Lower lobe of right lung (tissue), 2 donors: ENCODE measurements around the gene PTN. TPM values are rescaled to one million over a fixed set of nuclear protein-coding genes. Genes with fewer than 3 reads are reported as not detected.

Experiments
- ATAC-seq, 2 donors: fragments of 200-7000 bp; cut with Tn5 transposase; one replicate each; pipeline ENCODE4 v1.9.1; 2020 to 2022; ENCODE audit warnings: mild to moderate bottlenecking in 2 of 2, moderate library complexity in 2 of 2
- DNase-seq: peaks from one replicate; pipeline ENCODE4 v3.0.0-alpha.2; 2020
- H3K27ac ChIP-seq: fragments of 200-600 bp; one replicate; pipeline ENCODE4 v1.8.0; 2022
- H3K27me3 ChIP-seq: fragments of 200-600 bp; one replicate; pipeline ENCODE4 v1.8.0; 2022; ENCODE audit warnings: low read depth
- H3K36me3 ChIP-seq: fragments of 200-600 bp; one replicate; pipeline ENCODE4 v1.8.0; 2022; ENCODE audit warnings: mild to moderate bottlenecking
- H3K4me1 ChIP-seq: fragments of 200-600 bp; one replicate; pipeline ENCODE4 v1.8.0; 2022
- H3K4me3 ChIP-seq: fragments of 200-600 bp; one replicate; pipeline ENCODE4 v1.8.0; 2022; ENCODE audit warnings: mild to moderate bottlenecking
- H3K9me3 ChIP-seq: fragments of 200-600 bp; one replicate; pipeline ENCODE4 v1.8.0; 2022
- CTCF ChIP-seq: fragments of 200-600 bp; IDR thresholded peaks from one replicate; pipeline ENCODE4 v1.8.0; 2022; ENCODE audit warnings: antibody characterized with exemption, mild to moderate bottlenecking
- intact Hi-C: fragments of 100-400 bp; cut with DNase I; formaldehyde crosslinking; loops from one replicate; pipeline ENCODE4 v1.11.0; 2022
- total RNA-seq: library from RNA; stranded (reverse); fragmentation: NEBNext Ultra II Directional; extraction: Animal tissue kit (Norgen Biotek cat#: 25700); gene quantifications from one replicate; pipeline ENCODE4 v1.2.1, GENCODE V29; 2021
- donor health status: DM: no; HTN: yes; CAD: no; lungs with severe emphysema.

PTN gene
- total RNA-seq, 1 donor from 2014 or later, result 6.3 TPM

DNA sequence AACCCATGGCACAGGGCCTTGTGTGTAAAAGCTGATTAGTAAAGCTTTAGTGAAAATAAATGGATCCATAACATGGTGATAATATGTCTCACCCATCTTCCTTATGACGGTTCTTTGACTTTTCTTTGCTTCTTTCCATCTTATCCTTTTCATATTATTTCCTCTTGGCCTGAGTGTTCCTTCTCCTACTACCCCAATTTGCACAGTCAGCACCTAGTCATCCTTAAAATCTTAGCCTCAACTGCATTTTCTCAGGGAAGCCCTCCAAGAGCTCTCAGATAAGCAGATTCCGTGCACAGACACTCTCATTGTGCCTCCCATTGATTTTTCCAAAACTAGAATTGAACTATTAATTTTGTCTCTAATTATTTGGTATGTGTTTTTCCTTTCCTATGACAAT is 112.4 kb downstream of the PTN start:
- DNase-seq (no peak), ATAC-seq (no peak)
- H3K36me3 ChIP-seq, result no peaks in the 10 kb centered on the region
- no peak overlapping the region for H3K4me3 ChIP-seq
- no peaks in the 10 kb centered on the region for H3K4me1 ChIP-seq
- no peak overlapping the region for H3K27ac ChIP-seq
- TF ChIP-seq CTCF, result no peak
- H3K27me3 ChIP-seq, result no peaks in the 10 kb centered on the region
- intact Hi-C loops, result no loop called here
- H3K9me3 ChIP-seq, result no peaks in the 10 kb centered on the region

GRCh38 chr7:137221467-137221866 is 122.1 kb downstream of the PTN start:
- DNase-seq (no peak), ATAC-seq (no peak)
- Histone ChIP-seq H3K27ac (no peak overlapping the region), H3K4me1 (no peaks in the 10 kb centered on the region), H3K9me3 (no peaks in the 10 kb centered on the region), H3K27me3 (no peaks in the 10 kb centered on the region), H3K4me3 (no peak overlapping the region), H3K36me3 (no peaks in the 10 kb centered on the region)
- no peak for TF ChIP-seq CTCF
- intact Hi-C loops, result no loop called here

DNA sequence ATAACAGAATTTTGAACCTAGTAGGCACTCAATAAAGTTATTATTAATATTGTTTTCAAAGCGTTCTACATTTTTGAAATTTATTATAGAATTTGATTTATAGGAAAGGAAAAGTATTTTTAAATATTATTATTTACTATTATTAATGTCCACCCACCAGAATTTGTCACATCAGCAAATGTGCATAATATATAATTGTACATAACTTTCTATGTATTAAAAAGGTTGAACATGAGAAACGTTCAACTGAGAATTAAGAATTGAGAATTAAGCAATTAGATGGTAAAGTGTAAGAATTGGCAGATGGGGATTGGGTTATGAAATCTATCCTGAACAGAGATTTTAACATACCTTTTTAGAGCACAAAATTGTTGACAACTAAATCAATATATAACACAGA is 129.8 kb downstream of the PTN start:
- no peak for TF ChIP-seq CTCF
- Histone ChIP-seq H3K36me3 (no peaks in the 10 kb centered on the region), H3K27me3 (no peaks in the 10 kb centered on the region), H3K27ac (no peak overlapping the region), H3K9me3 (no peaks in the 10 kb centered on the region), H3K4me1 (no peaks in the 10 kb centered on the region), H3K4me3 (no peak overlapping the region)
- no peak for ATAC-seq
- intact Hi-C loops, result no loop called here
- DNase-seq, result no peak

GRCh38 chr7:137209151-137209817 is 134.2 kb downstream of the PTN start:
- intact Hi-C loops, result no loop called here
- Histone ChIP-seq H3K36me3 (no peaks in the 10 kb centered on the region), H3K4me3 (no peak overlapping the region), H3K4me1 (no peaks in the 10 kb centered on the region), H3K27ac (no peak overlapping the region), H3K27me3 (no peaks in the 10 kb centered on the region), H3K9me3 (no peaks in the 10 kb centered on the region)
- no peak for DNase-seq
- ATAC-seq, result no peak
- TF ChIP-seq CTCF, result no peak

GRCh38 chr7:137206770-137207169 is 136.8 kb downstream of the PTN start:
- no peak for DNase-seq
- Histone ChIP-seq H3K4me3 (no peak overlapping the region), H3K27ac (no peak overlapping the region), H3K4me1 (no peaks in the 10 kb centered on the region), H3K9me3 (no peaks in the 10 kb centered on the region), H3K27me3 (no peaks in the 10 kb centered on the region), H3K36me3 (no peaks in the 10 kb centered on the region)
- TF ChIP-seq CTCF, result no peak
- intact Hi-C loops, result no loop called here
- ATAC-seq, result no peak
